Psoas muscle (tissue), 8 donors: ENCODE data around the gene HOXA13. TPM values are rescaled to one million over a fixed set of nuclear protein-coding genes. Genes with fewer than 3 reads are reported as not detected.
A peak's percentile ranks its signal among the peaks of the same experiment; 100 is the strongest.

Experiments
- ATAC-seq, 4 donors: fragments of 200-7000 bp; cut with Tn5 transposase; one replicate each; pipeline ENCODE4 v1.9.1; 2020; ENCODE audit warnings: moderate library complexity in 3 of 4, mild to moderate bottlenecking in 2 of 4
- DNase-seq, 2 donors: peaks; one replicate each; pipeline ENCODE4 v3.0.0-alpha.2; 2020
- H3K27ac ChIP-seq: fragments of 200-600 bp; one replicate; pipeline ENCODE4 v1.8.0; 2022
- H3K27me3 ChIP-seq, 3 donors: fragments of 200-600 bp in 1 of 3; one replicate each; pipeline versions ENCODE4 v1.6.1 to v1.8.0; 2013 to 2022; ENCODE audit warnings: low read length in 2 of 3, mild to moderate bottlenecking in 2 of 3, moderate library complexity in 1 of 3; ENCODE audit not compliant: insufficient read depth in 3 of 3
- H3K36me3 ChIP-seq, 2 donors: fragments of 200-600 bp in 1 of 2; one replicate each; pipeline versions ENCODE4 v1.6.1 to v1.8.0; 2013 to 2022; ENCODE audit warnings: low read depth in 1 of 2, mild to moderate bottlenecking in 1 of 2, moderate library complexity in 1 of 2; ENCODE audit not compliant: insufficient read depth in 1 of 2
- H3K4me1 ChIP-seq: fragments of 200-600 bp; one replicate; pipeline ENCODE4 v1.8.0; 2022
- H3K4me3 ChIP-seq: fragments of 200-600 bp; one replicate; pipeline ENCODE4 v1.8.0; 2022; ENCODE audit warnings: mild to moderate bottlenecking
- H3K9me3 ChIP-seq: fragments of 200-600 bp; one replicate; pipeline ENCODE4 v1.8.0; 2022
- WGBS, 3 donors: extraction: QIAGEN DNeasy Blood & Tissue Kit; methylation state at CpG; one replicate each; pipeline versions ENCODE4 v1.1.6 to v1.1.7; 2013; 5-methylcytosine and 5-hydroxymethylcytosine counted together
- intact Hi-C, 2 donors: fragments of 100-400 bp; cut with DNase I; formaldehyde crosslinking; loops; one replicate each; pipeline versions ENCODE4 v1.11.0 to v1.14.2; 2022
- polyA plus RNA-seq, 3 donors: library from polyadenylated mRNA; stranded (reverse); fragments of 200-250 nt; gene quantifications; one replicate each; pipeline ENCODE4 v1.2.3, GENCODE V29; 2013
- total RNA-seq, 4 donors: library from RNA; stranded (reverse); fragmentation: NEBNext Ultra II Directional in 2 of 4; extraction: Animal tissue kit (Norgen Biotek cat#: 25700) in 2 of 4; gene quantifications; one replicate each; pipeline versions ENCODE4 v1.2.1 to v1.2.4, GENCODE V29; 2021 to 2023
- TF ChIP-seq, protein P1 (sequence below): fragments of 200-600 bp; IDR thresholded peaks from one replicate; pipeline ENCODE4 v1.8.0; 2022; ENCODE audit warnings: antibody characterized with exemption
- donor health status: healthy with polysubstance abuse.
- donor health status: DM: no; HTN: no; CAD: no; lungs with moderate emphysema.
- donor health status: Bipolar disorder and iron deficiency.
- donor health status: healthy.
- donor health status: DM: yes; HTN: yes; CAD: no.
- donor health status: DM: no; HTN: no; CAD: no.
- donor health status: DM: no; HTN: no; CAD: no.
- donor health status: DM: yes; HTN: yes; CAD: no.

The HOXA13 gene
- total and polyA plus RNA-seq, 7 donors = 0.01 to 0.08 (median 0.06) TPM; not detected in 4

DNA sequence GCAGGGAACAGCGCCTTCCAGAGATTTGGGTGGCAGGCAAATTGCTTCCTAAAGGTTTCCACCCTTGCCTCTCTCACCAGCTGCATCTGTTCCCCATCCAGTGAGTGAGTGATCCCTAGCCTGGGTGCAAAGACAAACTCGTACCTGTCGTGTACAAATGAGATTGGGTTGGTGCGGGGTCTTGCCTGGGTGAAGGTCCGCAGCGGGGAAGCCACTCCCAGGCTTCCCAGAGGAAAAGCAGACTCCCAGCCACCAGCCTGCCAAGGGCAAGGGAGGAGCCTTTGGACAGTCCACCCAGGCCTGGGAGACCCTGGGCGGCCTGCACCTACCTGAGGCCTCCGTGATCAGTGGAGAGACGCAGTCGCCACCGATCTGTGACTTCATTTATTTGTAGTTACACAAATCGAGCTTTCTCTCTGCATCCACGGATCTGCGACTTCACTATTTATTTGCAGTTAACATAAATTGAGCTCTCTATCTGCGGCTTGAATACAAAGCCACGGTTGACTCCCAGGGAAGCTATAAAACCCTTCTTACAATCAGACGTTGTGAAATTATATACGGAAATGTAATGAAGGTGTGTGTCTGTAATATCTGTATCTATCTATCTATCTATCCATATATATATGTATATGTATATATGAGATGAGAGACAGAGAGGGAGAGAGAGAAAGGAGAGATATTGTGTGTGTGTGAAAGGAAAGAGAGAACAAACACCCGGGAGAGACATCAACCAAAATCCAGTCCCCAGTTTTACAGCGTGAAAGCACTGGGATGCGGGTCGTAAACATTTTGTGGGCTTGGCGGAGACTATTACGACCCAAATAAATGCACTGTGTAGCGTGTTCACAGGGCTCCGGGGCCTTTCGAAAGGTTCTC is 40.4 kb downstream of the HOXA13 start:
- TF ChIP-seq, protein P1, sequence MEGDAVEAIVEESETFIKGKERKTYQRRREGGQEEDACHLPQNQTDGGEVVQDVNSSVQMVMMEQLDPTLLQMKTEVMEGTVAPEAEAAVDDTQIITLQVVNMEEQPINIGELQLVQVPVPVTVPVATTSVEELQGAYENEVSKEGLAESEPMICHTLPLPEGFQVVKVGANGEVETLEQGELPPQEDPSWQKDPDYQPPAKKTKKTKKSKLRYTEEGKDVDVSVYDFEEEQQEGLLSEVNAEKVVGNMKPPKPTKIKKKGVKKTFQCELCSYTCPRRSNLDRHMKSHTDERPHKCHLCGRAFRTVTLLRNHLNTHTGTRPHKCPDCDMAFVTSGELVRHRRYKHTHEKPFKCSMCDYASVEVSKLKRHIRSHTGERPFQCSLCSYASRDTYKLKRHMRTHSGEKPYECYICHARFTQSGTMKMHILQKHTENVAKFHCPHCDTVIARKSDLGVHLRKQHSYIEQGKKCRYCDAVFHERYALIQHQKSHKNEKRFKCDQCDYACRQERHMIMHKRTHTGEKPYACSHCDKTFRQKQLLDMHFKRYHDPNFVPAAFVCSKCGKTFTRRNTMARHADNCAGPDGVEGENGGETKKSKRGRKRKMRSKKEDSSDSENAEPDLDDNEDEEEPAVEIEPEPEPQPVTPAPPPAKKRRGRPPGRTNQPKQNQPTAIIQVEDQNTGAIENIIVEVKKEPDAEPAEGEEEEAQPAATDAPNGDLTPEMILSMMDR = no peak
- peaks cover 25% of the 10 kb centered on the region for H3K4me1 ChIP-seq
- H3K27ac ChIP-seq = peak overlapping the region; percentile 86
- ATAC-seq = no peak
- no peaks in the 10 kb centered on the region for H3K27me3 ChIP-seq
- WGBS, 3 donors = 82 to 85% (median 84%) methylated on average over 27 of the region's 27 CpGs
- peak overlapping the region; percentile 79 for H3K4me3 ChIP-seq
- intact Hi-C loops = loop anchor here (2.0 to 10.0 kb wide), 11 partner anchors 307 to 1595 kb away; partner anchors contain the start of genes CBX3 (in 2 of the 2) and HNRNPA2B1 (in 2 of the 2)
- DNase-seq = peak in 1 of 2 donors; percentile 26
- H3K36me3 ChIP-seq = no peaks in the 10 kb centered on the region
- no peaks in the 10 kb centered on the region for H3K9me3 ChIP-seq

DNA sequence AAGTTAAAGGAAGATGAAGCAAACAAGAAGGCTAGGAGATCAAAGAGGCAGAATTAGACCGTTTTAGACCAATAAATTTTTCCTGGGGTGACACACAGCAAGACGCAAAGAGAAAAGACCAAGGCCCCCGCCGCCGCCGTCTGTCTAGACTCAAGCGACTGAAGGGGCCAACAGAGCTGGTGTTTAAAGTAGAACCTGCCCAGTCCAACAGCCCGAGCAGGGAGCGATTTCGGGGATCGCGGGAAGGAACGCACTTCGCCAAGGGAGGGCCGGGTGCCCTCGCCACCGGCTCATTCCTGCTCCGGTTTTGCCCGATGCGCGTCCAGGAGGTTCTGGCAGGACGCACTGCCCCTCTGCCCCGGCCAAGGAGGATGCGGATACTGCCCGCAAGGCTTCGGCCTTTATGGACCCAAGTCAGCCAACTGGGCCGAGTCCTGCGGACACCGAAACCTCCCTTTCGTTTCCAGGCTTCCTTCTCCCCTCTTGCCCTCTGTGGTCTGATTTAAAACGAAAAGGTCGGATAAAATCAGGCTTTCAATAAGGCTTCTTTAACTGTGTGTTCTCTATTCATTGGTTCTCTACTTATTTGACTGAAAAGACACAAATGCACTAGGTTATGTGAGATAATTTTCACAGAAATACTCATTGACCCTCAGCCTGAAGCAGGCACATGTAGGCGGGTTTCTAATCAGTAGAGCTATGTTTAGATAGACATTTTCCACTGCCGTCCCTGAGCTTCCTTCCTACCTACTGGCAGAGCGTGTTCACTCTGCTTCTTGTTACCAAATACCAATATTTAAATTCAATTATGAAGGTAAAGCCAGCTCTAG is 41.2 kb downstream of the HOXA13 start:
- Histone ChIP-seq H3K27ac (peak overlapping the region; percentile 49), H3K9me3 (no peaks in the 10 kb centered on the region), H3K4me1 (peaks cover 20% of the 10 kb centered on the region), H3K27me3 (no peaks in the 10 kb centered on the region), H3K4me3 (no peak overlapping the region), H3K36me3 (no peaks in the 10 kb centered on the region)
- ATAC-seq (no peak), DNase-seq (peak in 1 of 2 donors; percentile 52)
- WGBS, 3 donors = 73 to 88% (median 79%) methylated on average over 35 of the region's 35 CpGs
- TF ChIP-seq, protein P1 = no peak
- intact Hi-C loops = loop anchor here (5.0 to 10.0 kb wide), 2 partner anchors 956 to 1274 kb away; partner anchors contain the start of genes CBX3 (in 1 of the 2) and HNRNPA2B1 (in 1 of the 2)

DNA sequence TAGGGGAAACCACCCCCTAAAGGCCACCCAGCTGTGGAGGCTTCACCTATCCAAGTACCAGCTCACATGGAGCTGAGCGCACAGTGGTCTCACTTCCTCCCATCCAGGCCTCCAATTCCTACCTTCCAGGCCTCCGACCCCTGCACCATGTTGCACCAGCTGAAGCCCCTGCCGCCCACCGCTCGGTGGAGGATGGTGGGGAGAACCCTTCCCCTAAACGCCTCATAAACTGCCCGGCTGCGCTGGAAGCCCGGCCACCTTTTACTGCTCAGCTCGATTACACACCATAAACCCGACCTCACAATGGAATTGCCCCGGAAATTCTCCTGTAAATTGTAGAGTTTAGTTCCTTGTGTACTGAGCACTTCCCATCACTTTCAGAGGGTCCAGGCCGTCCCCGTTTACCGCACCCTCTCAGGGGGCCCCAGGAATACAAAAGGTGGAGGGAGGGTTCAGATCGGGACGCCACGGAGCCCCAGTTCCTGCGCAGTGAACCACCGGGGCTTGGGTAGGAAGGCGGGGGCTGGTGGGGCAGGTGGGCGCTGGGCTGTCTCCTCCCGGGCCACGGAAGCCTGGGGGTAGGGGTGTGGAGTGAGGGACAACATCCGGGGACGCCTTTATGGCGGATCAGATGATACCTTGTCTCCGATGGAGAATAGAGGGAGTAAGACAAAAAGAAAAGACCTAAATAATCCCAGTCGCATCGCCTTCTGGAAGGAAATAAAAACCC is 42.0 kb downstream of the HOXA13 start:
- Histone ChIP-seq H3K27ac (peak overlapping the region; percentile 91), H3K36me3 (no peaks in the 10 kb centered on the region), H3K27me3 (no peaks in the 10 kb centered on the region), H3K9me3 (no peaks in the 10 kb centered on the region), H3K4me1 (peaks cover 14% of the 10 kb centered on the region), H3K4me3 (no peak overlapping the region)
- ATAC-seq (no peak), DNase-seq (peak in 1 of 2 donors; percentile 49)
- 86 to 90% (median 88%) methylated on average over 29 to 30 of the region's 30 CpGs for WGBS, 3 donors
- TF ChIP-seq, protein P1 = no peak
- intact Hi-C loops = loop anchor here (5.0 to 10.0 kb wide), 2 partner anchors 956 to 1273 kb away; partner anchors contain the start of genes CBX3 (in 1 of the 2) and HNRNPA2B1 (in 1 of the 2)
